Limb (tissue), 2 donors: ENCODE measurements around the gene CNTNAP4.

Experiments used
- DNase-seq, 2 donors: peaks; one replicate each; pipeline ENCODE4 v3.0.0-alpha.2; 2016; ENCODE audit errors: extremely low spot score in 2 of 2

Gene CNTNAP4

GRCh38 chr16:76487411-76488064, 210.3 kb downstream of the CNTNAP4 start:
- no peak for DNase-seq

- DNase-seq, result no peak
Measured at GRCh38 chr16:76488065-76488417, 210.8 kb downstream of the CNTNAP4 start.

- no peak for DNase-seq
Measured at GRCh38 chr16:76490036-76490639, 212.9 kb downstream of the CNTNAP4 start.

GRCh38 chr16:76500006-76500405, 222.8 kb downstream of the CNTNAP4 start:
- no peak for DNase-seq

- no peak for DNase-seq
Measured at GRCh38 chr16:76502063-76502462, 224.9 kb downstream of the CNTNAP4 start.

GRCh38 chr16:76502555-76502954, 225.4 kb downstream of the CNTNAP4 start:
- no peak for DNase-seq

- no peak for DNase-seq
Measured at GRCh38 chr16:76503091-76503490, 225.9 kb downstream of the CNTNAP4 start.

- DNase-seq, result no peak
Measured at GRCh38 chr16:76511203-76511602, 234.0 kb downstream of the CNTNAP4 start.

GRCh38 chr16:76518781-76519180, 241.6 kb downstream of the CNTNAP4 start:
- DNase-seq, result no peak

GRCh38 chr16:76524356-76524755, 247.2 kb downstream of the CNTNAP4 start:
- no peak for DNase-seq

GRCh38 chr16:76524769-76525168, 247.6 kb downstream of the CNTNAP4 start:
- DNase-seq, result no peak

- DNase-seq, result no peak
Measured at GRCh38 chr16:76527244-76527643, 250.0 kb downstream of the CNTNAP4 start.

- DNase-seq, result no peak
Measured at GRCh38 chr16:76529120-76529519, 251.9 kb downstream of the CNTNAP4 start.

- DNase-seq, result no peak
Measured at GRCh38 chr16:76531236-76531635, 254.0 kb downstream of the CNTNAP4 start.

GRCh38 chr16:76532188-76532973, 255.2 kb downstream of the CNTNAP4 start:
- no peak for DNase-seq

GRCh38 chr16:76539609-76540008, 262.4 kb downstream of the CNTNAP4 start:
- DNase-seq, result no peak

GRCh38 chr16:76541070-76541469, 263.9 kb downstream of the CNTNAP4 start:
- no peak for DNase-seq

- DNase-seq, result no peak
Measured at GRCh38 chr16:76565542-76565941, 288.3 kb downstream of the CNTNAP4 start.

- no peak for DNase-seq
Measured at GRCh38 chr16:76571755-76572154, 294.6 kb downstream of the CNTNAP4 start.

GRCh38 chr16:76573281-76573680, 296.1 kb downstream of the CNTNAP4 start:
- no peak for DNase-seq

GRCh38 chr16:76574651-76575050, 297.4 kb downstream of the CNTNAP4 start:
- no peak for DNase-seq

- no peak for DNase-seq
Measured at GRCh38 chr16:76576526-76576925, 299.3 kb downstream of the CNTNAP4 start.

- DNase-seq, result no peak
Measured at GRCh38 chr16:76577003-76577402, 299.8 kb downstream of the CNTNAP4 start.
